GM18508 (cell line): ENCODE measurements around the gene RPTOR.
"Not testable (repeated sequence)": the region's sequence is repeated elsewhere in the genome, so short reads cannot be mapped to it uniquely, and the experiment has no call there.

Experiments used
- ATAC-seq: cut with Tn5 transposase; IDR thresholded peaks from one replicate; pipeline ENCODE4 v1.9.1; 2021; ENCODE audit warnings: moderate number of reproducible peaks; ENCODE audit not compliant: insufficient read depth, unreplicated experiment

Gene RPTOR

GRCh38 chr17:80800481-80801391 is 256.1 kb downstream of the RPTOR start:
- ATAC-seq: no peak

GRCh38 chr17:80802626-80803450 is 258.2 kb downstream of the RPTOR start:
- ATAC-seq: no peak

- ATAC-seq: no peak
Measured at GRCh38 chr17:80803451-80804428, 259.1 kb downstream of the RPTOR start.

- ATAC-seq: no peak
Measured at GRCh38 chr17:80804466-80804865, 259.8 kb downstream of the RPTOR start.

GRCh38 chr17:80805032-80805751 is 260.6 kb downstream of the RPTOR start:
- ATAC-seq: no peak

- no peak for ATAC-seq
Measured at GRCh38 chr17:80807014-80807413, 262.4 kb downstream of the RPTOR start.

GRCh38 chr17:80807882-80808281 is 263.2 kb downstream of the RPTOR start:
- ATAC-seq: no peak

- no peak for ATAC-seq
Measured at GRCh38 chr17:80811181-80812105, 266.8 kb downstream of the RPTOR start.

- ATAC-seq: no peak
Measured at GRCh38 chr17:80812362-80813088, 267.9 kb downstream of the RPTOR start.

- ATAC-seq: no peak
Measured at GRCh38 chr17:80813318-80813717, 268.7 kb downstream of the RPTOR start.

GRCh38 chr17:80814491-80814890 is 269.9 kb downstream of the RPTOR start:
- ATAC-seq: no peak

GRCh38 chr17:80815151-80815681 is 270.6 kb downstream of the RPTOR start:
- no peak for ATAC-seq

GRCh38 chr17:80815718-80816117 is 271.1 kb downstream of the RPTOR start:
- not testable (repeated sequence) for ATAC-seq

GRCh38 chr17:80816241-80817103 is 271.8 kb downstream of the RPTOR start:
- no peak for ATAC-seq

GRCh38 chr17:80817321-80817845 is 272.7 kb downstream of the RPTOR start:
- ATAC-seq: no peak

- ATAC-seq: no peak
Measured at GRCh38 chr17:80817861-80818260, 273.2 kb downstream of the RPTOR start.
